Thyroid gland (tissue), 4 donors: ENCODE data around the gene CHML.

Experiments
- CTCF ChIP-seq, 6 experiments: fragments of 200-600 bp in 3 of 6; fragments of 450-650 bp in 3 of 6; sonication (generic) in 3 of 6; IDR thresholded peaks; one replicate each; pipeline ENCODE4 v1.5.1; 2016 to 2019; ENCODE audit warnings: antibody characterized with exemption in 6 of 6, mild to moderate bottlenecking in 2 of 6, inconsistent platforms in 1 of 6, moderate library complexity in 1 of 6
- POLR2A ChIP-seq, 2 donors: fragments of 450-650 bp; IDR thresholded peaks; one replicate each; pipeline ENCODE4 v1.6.1; 2017; ENCODE audit warnings: antibody characterized with exemption in 2 of 2, mild to moderate bottlenecking in 2 of 2, moderate library complexity in 1 of 2

GRCh38 chr1:241592273-241592958 lies 47.8 kb downstream of the CHML start:
- no peak for TF ChIP-seq CTCF (IDR thresholded peaks at IDR 0.05)
- no peak for TF ChIP-seq POLR2A (IDR thresholded peaks at IDR 0.05)
